CD4-positive, alpha-beta T cell treated with Interleukin-4 for 1 hour (primary cell): ENCODE data around the gene SMYD3.
"Not testable (repeated sequence)": the region's sequence is repeated elsewhere in the genome, so short reads cannot be mapped to it uniquely, and the experiment has no call there.

Experiments used
- DNase-seq, 2 donors: peaks; one replicate each; pipeline ENCODE4 v3.0.0-alpha.2; 2020 to 2022

SMYD3 gene

GRCh38 chr1:245730801-245731200, 776.3 kb downstream of the SMYD3 start:
- no peak for DNase-seq

GRCh38 chr1:245728035-245728434, 779.0 kb downstream of the SMYD3 start:
- not testable (repeated sequence) for DNase-seq

GRCh38 chr1:245721488-245721887, 785.6 kb downstream of the SMYD3 start:
- no peak for DNase-seq

GRCh38 chr1:245718951-245719350, 788.1 kb downstream of the SMYD3 start:
- DNase-seq, result no peak

- no peak for DNase-seq
Measured at GRCh38 chr1:245718123-245718522, 789.0 kb downstream of the SMYD3 start.

- DNase-seq, result no peak
Measured at GRCh38 chr1:245717611-245718010, 789.5 kb downstream of the SMYD3 start.

GRCh38 chr1:245716561-245716960, 790.5 kb downstream of the SMYD3 start:
- DNase-seq, result no peak

GRCh38 chr1:245715970-245716369, 791.1 kb downstream of the SMYD3 start:
- no peak for DNase-seq

GRCh38 chr1:245715291-245715701, 791.8 kb downstream of the SMYD3 start:
- DNase-seq, result no peak

- not testable (repeated sequence) for DNase-seq
Measured at GRCh38 chr1:245714027-245714426, 793.1 kb downstream of the SMYD3 start.

- no peak for DNase-seq
Measured at GRCh38 chr1:245710961-245711903, 795.8 kb downstream of the SMYD3 start.

- DNase-seq, result no peak
Measured at GRCh38 chr1:245707941-245708340, 799.1 kb downstream of the SMYD3 start.

- DNase-seq, result no peak
Measured at GRCh38 chr1:245704765-245705164, 802.3 kb downstream of the SMYD3 start.

GRCh38 chr1:245704341-245704740, 802.7 kb downstream of the SMYD3 start:
- no peak for DNase-seq

- no peak for DNase-seq
Measured at GRCh38 chr1:245702346-245702745, 804.7 kb downstream of the SMYD3 start.

- no peak for DNase-seq
Measured at GRCh38 chr1:245701631-245702030, 805.4 kb downstream of the SMYD3 start.

GRCh38 chr1:245700631-245701030, 806.4 kb downstream of the SMYD3 start:
- DNase-seq, result no peak
